DND-41 (cell line): ENCODE data around the gene MAP3K2.

Source experiments
- CTCF ChIP-seq: IDR thresholded peaks from 2 replicates; pipeline ENCODE4 v1.5.1; 2012; ENCODE audit warnings: borderline replicate concordance, low read length, moderate library complexity, mild to moderate bottlenecking; ENCODE audit not compliant: poor library complexity, severe bottlenecking; ENCODE audit errors: extremely low read depth
- EZH2 ChIP-seq: IDR thresholded peaks from 3 replicates; pipeline ENCODE4 v1.6.1; 2012; ENCODE audit warnings: borderline replicate concordance, low read depth, mild to moderate bottlenecking, moderate library complexity, low read length, inconsistent platforms; ENCODE audit not compliant: severe bottlenecking

GRCh38 chr2:127407091-127407490, 19.3 kb upstream of the MAP3K2 start:
- TF ChIP-seq CTCF (no peak), EZH2 (no peak)
